VCaP (cell line): Measurements from ENCODE around the gene PTMA.
"Not testable (repeated sequence)": the region's sequence is repeated elsewhere in the genome, so short reads cannot be mapped to it uniquely, and the experiment has no call there.

Source experiments
- H3K27ac ChIP-seq: fragments of 450-650 bp; 2 replicates; pipeline ENCODE4 v1.5.1; 2017
- CTCF ChIP-seq: fragments of 450-650 bp; conservative IDR thresholded peaks from 2 replicates; pipeline ENCODE4 v1.5.1; 2017; ENCODE audit warnings: mild to moderate bottlenecking, moderate library complexity

PTMA gene

GRCh38 chr2:231732604-231733003, 24.3 kb downstream of the PTMA start:
- H3K27ac ChIP-seq: no peak overlapping the region
- TF ChIP-seq CTCF: no peak

GRCh38 chr2:231737761-231738160, 29.4 kb downstream of the PTMA start:
- no peak overlapping the region for H3K27ac ChIP-seq
- no peak for TF ChIP-seq CTCF

- H3K27ac ChIP-seq: no peak overlapping the region
- TF ChIP-seq CTCF: no peak
Observed at GRCh38 chr2:231743376-231744116, 35.2 kb downstream of the PTMA start.

GRCh38 chr2:231745303-231746038, 37.1 kb downstream of the PTMA start:
- H3K27ac ChIP-seq: no peak overlapping the region
- TF ChIP-seq CTCF: no peak

GRCh38 chr2:231748153-231748896, 40.0 kb downstream of the PTMA start:
- not testable (repeated sequence) for H3K27ac ChIP-seq

GRCh38 chr2:231749016-231749415, 40.7 kb downstream of the PTMA start:
- H3K27ac ChIP-seq: not testable (repeated sequence)

GRCh38 chr2:231751042-231751815, 42.9 kb downstream of the PTMA start:
- no peak overlapping the region for H3K27ac ChIP-seq
- no peak for TF ChIP-seq CTCF

GRCh38 chr2:231752061-231752460, 43.7 kb downstream of the PTMA start:
- TF ChIP-seq CTCF: no peak
- H3K27ac ChIP-seq: no peak overlapping the region
